ENCODE data around the gene CYP27B1.
"Not testable (repeated sequence)": the region's sequence is repeated elsewhere in the genome, so short reads cannot be mapped to it uniquely, and the experiment has no call there.

Gene CYP27B1

GRCh38 chr12:57783466-57783801 is 16.6 kb upstream of the CYP27B1 start:
- no peak for DNase-seq

- DNase-seq: peak; percentile 98
Measured at GRCh38 chr12:57782608-57783465, 16.0 kb upstream of the CYP27B1 start, which contains the start of gene TSFM. TSFM (plus strand) TSS chr12:57782787; CDS start chr12:57782802, 15 bp downstream.

GRCh38 chr12:57782243-57782607 is 15.3 kb upstream of the CYP27B1 start:
- no peak for DNase-seq

- no peak for DNase-seq
Measured at GRCh38 chr12:57781801-57782200, 14.9 kb upstream of the CYP27B1 start.

- no peak for DNase-seq
Measured at GRCh38 chr12:57781244-57781643, 14.4 kb upstream of the CYP27B1 start.

GRCh38 chr12:57780284-57780897 is 13.5 kb upstream of the CYP27B1 start:
- no peak for DNase-seq

GRCh38 chr12:57779736-57780135 is 12.9 kb upstream of the CYP27B1 start:
- no peak for DNase-seq

- DNase-seq: no peak
Measured at GRCh38 chr12:57777911-57778310, 11.0 kb upstream of the CYP27B1 start.

GRCh38 chr12:57777367-57777766 is 10.5 kb upstream of the CYP27B1 start:
- no peak for DNase-seq

GRCh38 chr12:57776247-57776587 is 9.3 kb upstream of the CYP27B1 start:
- DNase-seq: no peak

- peak; percentile 26 for DNase-seq
Measured at GRCh38 chr12:57775563-57776246, 8.8 kb upstream of the CYP27B1 start.

- no peak for DNase-seq
Measured at GRCh38 chr12:57775044-57775443, 8.2 kb upstream of the CYP27B1 start.

GRCh38 chr12:57774634-57775033 is 7.8 kb upstream of the CYP27B1 start:
- not testable (repeated sequence) for DNase-seq

- DNase-seq: no peak
Measured at GRCh38 chr12:57772429-57773322, 5.8 kb upstream of the CYP27B1 start, which contains the start of gene EEF1AKMT3. EEF1AKMT3 (plus strand) TSS chr12:57772614; CDS start chr12:57772725, 111 bp downstream.

GRCh38 chr12:57771873-57772428 is 5.1 kb upstream of the CYP27B1 start, which contains the start of gene METTL1:
METTL1 (minus strand) TSS chr12:57772105; CDS start chr12:57772083, 22 bp downstream.
- peak; percentile 97 for DNase-seq

- peak; percentile 96 for DNase-seq
Measured at GRCh38 chr12:57771236-57771872, 4.5 kb upstream of the CYP27B1 start.

GRCh38 chr12:57770734-57771133 is 3.9 kb upstream of the CYP27B1 start:
- no peak for DNase-seq

GRCh38 chr12:57769594-57769993 is 2.7 kb upstream of the CYP27B1 start:
- no peak for DNase-seq

- DNase-seq: no peak
Measured at GRCh38 chr12:57767876-57768275, 998 bp upstream of the CYP27B1 start.

GRCh38 chr12:57767305-57767698 is 424 bp upstream of the CYP27B1 start:
- no peak for DNase-seq

GRCh38 chr12:57765698-57766463 is 997 bp downstream of the CYP27B1 start:
- no peak for DNase-seq

All from RPMI8226 (cell line).